GM18519 (cell line): ENCODE data around the gene FOXL1.

ENCODE experiments used
- ATAC-seq: cut with Tn5 transposase; IDR thresholded peaks from one replicate; pipeline ENCODE4 v1.9.1; 2021; ENCODE audit warnings: mild to moderate bottlenecking, moderate library complexity; ENCODE audit not compliant: unreplicated experiment, low FRiP score

FOXL1 gene

GRCh38 chr16:86547286-86547685 lies 31.1 kb upstream of the FOXL1 start:
- no peak for ATAC-seq

- ATAC-seq = no peak
Observed at GRCh38 chr16:86549076-86549892, 29.1 kb upstream of the FOXL1 start.

GRCh38 chr16:86549893-86550190 lies 28.5 kb upstream of the FOXL1 start:
- ATAC-seq = no peak

- no peak for ATAC-seq
Observed at GRCh38 chr16:86550281-86550680, 28.1 kb upstream of the FOXL1 start.

- ATAC-seq = no peak
Observed at GRCh38 chr16:86553356-86553755, 25.0 kb upstream of the FOXL1 start.

- ATAC-seq = no peak
Observed at GRCh38 chr16:86554599-86554916, 23.8 kb upstream of the FOXL1 start.

- peak; percentile 63 for ATAC-seq
Observed at GRCh38 chr16:86554917-86555703, 23.2 kb upstream of the FOXL1 start, which contains the start of gene MTHFSD. TSS of gene MTHFSD (minus strand) at chr16:86555235. CDS start at chr16:86555184, 51 bp downstream.

GRCh38 chr16:86555704-86556075 lies 22.7 kb upstream of the FOXL1 start:
- no peak for ATAC-seq

- ATAC-seq = no peak
Observed at GRCh38 chr16:86556576-86556975, 21.8 kb upstream of the FOXL1 start.

- ATAC-seq = no peak
Observed at GRCh38 chr16:86557587-86557986, 20.8 kb upstream of the FOXL1 start.

- no peak for ATAC-seq
Observed at GRCh38 chr16:86558355-86559193, 19.8 kb upstream of the FOXL1 start.

GRCh38 chr16:86559802-86560305 lies 18.5 kb upstream of the FOXL1 start:
- no peak for ATAC-seq

- ATAC-seq = no peak
Observed at GRCh38 chr16:86562356-86562755, 16.0 kb upstream of the FOXL1 start.

GRCh38 chr16:86563469-86564345 lies 14.6 kb upstream of the FOXL1 start:
- ATAC-seq = peak; percentile 44

- no peak for ATAC-seq
Observed at GRCh38 chr16:86565181-86565631, 13.1 kb upstream of the FOXL1 start.

GRCh38 chr16:86565644-86566511 lies 12.5 kb upstream of the FOXL1 start:
- ATAC-seq = no peak

GRCh38 chr16:86566601-86566965 lies 11.8 kb upstream of the FOXL1 start, which contains the start of gene FOXC2:
TSS of gene FOXC2 (plus strand) at chr16:86566829. CDS start at chr16:86567336, 507 bp downstream.
- ATAC-seq = no peak

- no peak for ATAC-seq
Observed at GRCh38 chr16:86566966-86567700, 11.2 kb upstream of the FOXL1 start.
